ENCODE results near the gene MTM1. TPM values are rescaled to one million over a fixed set of nuclear protein-coding genes. Genes with fewer than 3 reads are reported as not detected.

The MTM1 gene
- total RNA-seq, 1 donor = 13.4 TPM

GRCh38 chrX:150602296-150602695 is 33.9 kb downstream of the MTM1 start:
- H3K4me3 ChIP-seq (ENCODE audit: low read depth, low read length) = no peak overlapping the region
- no peak for TF ChIP-seq CTCF (IDR thresholded peaks at IDR 0.05; ENCODE audit: insufficient read depth, low read depth, low read length)
- DNase-seq (ENCODE audit: low read depth) = no peak

- TF ChIP-seq CTCF (IDR thresholded peaks at IDR 0.05; ENCODE audit: insufficient read depth, low read depth, low read length) = no peak
- no peak overlapping the region for H3K4me3 ChIP-seq (ENCODE audit: low read depth, low read length)
- no peak for DNase-seq (ENCODE audit: low read depth)
Observed at GRCh38 chrX:150602743-150603142, 34.3 kb downstream of the MTM1 start.

GRCh38 chrX:150605603-150606002 is 37.2 kb downstream of the MTM1 start:
- DNase-seq (ENCODE audit: low read depth) = no peak
- no peak overlapping the region for H3K4me3 ChIP-seq (ENCODE audit: low read depth, low read length)
- no peak for TF ChIP-seq CTCF (IDR thresholded peaks at IDR 0.05; ENCODE audit: insufficient read depth, low read depth, low read length)

- no peak for TF ChIP-seq CTCF (IDR thresholded peaks at IDR 0.05; ENCODE audit: insufficient read depth, low read depth, low read length)
- no peak overlapping the region for H3K4me3 ChIP-seq (ENCODE audit: low read depth, low read length)
- no peak for DNase-seq (ENCODE audit: low read depth)
Observed at GRCh38 chrX:150607201-150607600, 38.8 kb downstream of the MTM1 start.

GRCh38 chrX:150610043-150610442 is 41.6 kb downstream of the MTM1 start:
- DNase-seq (ENCODE audit: low read depth) = no peak
- TF ChIP-seq CTCF (IDR thresholded peaks at IDR 0.05; ENCODE audit: insufficient read depth, low read depth, low read length) = no peak
- no peak overlapping the region for H3K4me3 ChIP-seq (ENCODE audit: low read depth, low read length)

- no peak for TF ChIP-seq CTCF (IDR thresholded peaks at IDR 0.05; ENCODE audit: insufficient read depth, low read depth, low read length)
- no peak overlapping the region for H3K4me3 ChIP-seq (ENCODE audit: low read depth, low read length)
- DNase-seq (ENCODE audit: low read depth) = no peak
Observed at GRCh38 chrX:150610446-150610845, 42.0 kb downstream of the MTM1 start.

GRCh38 chrX:150615356-150615755 is 46.9 kb downstream of the MTM1 start:
- no peak for DNase-seq (ENCODE audit: low read depth)
- no peak for TF ChIP-seq CTCF (IDR thresholded peaks at IDR 0.05; ENCODE audit: insufficient read depth, low read depth, low read length)
- no peak overlapping the region for H3K4me3 ChIP-seq (ENCODE audit: low read depth, low read length)

Data from fibroblast of villous mesenchyme (primary cell).